H9 (cell line): Measurements from ENCODE around the gene FBXL20. TPM values are rescaled to one million over a fixed set of nuclear protein-coding genes. Genes with fewer than 3 reads are reported as not detected.

Source experiments
- DNase-seq: peaks from one replicate; pipeline ENCODE4 v3.0.0-alpha.2; 2017
- H2AFZ ChIP-seq: one replicate; pipeline ENCODE4 v1.6.1; 2013; ENCODE audit warnings: mild to moderate bottlenecking, low read length, control low read depth, moderate library complexity
- H2AK5ac ChIP-seq: 2 replicates; pipeline ENCODE4 v1.6.1; 2013; ENCODE audit warnings: low read length, control low read depth, mixed read lengths; ENCODE audit not compliant: insufficient read length
- H2BK120ac ChIP-seq: one replicate; pipeline ENCODE4 v1.6.1; 2013; ENCODE audit warnings: low read depth, mild to moderate bottlenecking, low read length, control low read depth, inconsistent platforms; ENCODE audit not compliant: poor library complexity, severe bottlenecking
- H2BK12ac ChIP-seq: 2 replicates; pipeline ENCODE4 v1.6.1; 2013; ENCODE audit warnings: low read length, control low read depth, mixed read lengths, low read depth; ENCODE audit not compliant: insufficient read length
- H2BK15ac ChIP-seq: 2 replicates; pipeline ENCODE4 v1.6.1; 2013; ENCODE audit warnings: low read depth, low read length, control low read depth
- H2BK20ac ChIP-seq: one replicate; pipeline ENCODE4 v1.6.1; 2013; ENCODE audit warnings: low read depth, mild to moderate bottlenecking, low read length, control low read depth, inconsistent platforms; ENCODE audit not compliant: poor library complexity, severe bottlenecking
- H2BK5ac ChIP-seq: 2 replicates; pipeline ENCODE4 v1.6.1; 2013; ENCODE audit warnings: low read length, control low read depth, mixed read lengths; ENCODE audit not compliant: insufficient read length
- H3K14ac ChIP-seq: 2 replicates; pipeline ENCODE4 v1.6.1; 2013; ENCODE audit warnings: low read length, control low read depth; ENCODE audit not compliant: insufficient read depth
- H3K18ac ChIP-seq: 2 replicates; pipeline ENCODE4 v1.6.1; 2013; ENCODE audit warnings: low read depth, mild to moderate bottlenecking, mixed read lengths, low read length, control low read depth; ENCODE audit not compliant: insufficient read length
- H3K23ac ChIP-seq: 2 replicates; pipeline ENCODE4 v1.6.1; 2013; ENCODE audit warnings: low read length, control low read depth, mixed read lengths, low read depth; ENCODE audit not compliant: insufficient read length
- H3K23me2 ChIP-seq: 2 replicates; pipeline ENCODE4 v1.6.1; 2013; ENCODE audit warnings: low read depth, mild to moderate bottlenecking, mixed read lengths, low read length, control low read depth; ENCODE audit not compliant: insufficient read length, poor library complexity, severe bottlenecking
- H3K27ac ChIP-seq: 2 replicates; pipeline ENCODE4 v1.5.1; 2013; ENCODE audit warnings: low read length, control low read depth, mixed read lengths, low read depth; ENCODE audit not compliant: insufficient read length
- H3K27me3 ChIP-seq: 2 replicates; pipeline ENCODE4 v1.6.1; 2013; ENCODE audit warnings: low read length, control low read depth, inconsistent platforms; ENCODE audit not compliant: insufficient read depth
- H3K4ac ChIP-seq: 2 replicates; pipeline ENCODE4 v1.6.1; 2013; ENCODE audit warnings: low read depth, mild to moderate bottlenecking, control low read depth, inconsistent platforms, low read length, moderate library complexity
- H3K4me1 ChIP-seq: 2 replicates; pipeline ENCODE4 v1.6.1; 2013; ENCODE audit warnings: low read length, control low read depth, inconsistent platforms; ENCODE audit not compliant: insufficient read depth
- H3K4me2 ChIP-seq: 2 replicates; pipeline ENCODE4 v1.6.1; 2013; ENCODE audit warnings: low read length, control low read depth, mixed read lengths; ENCODE audit not compliant: insufficient read length, insufficient read depth
- H3K56ac ChIP-seq: 2 replicates; pipeline ENCODE4 v1.6.1; 2013; ENCODE audit warnings: low read depth, mild to moderate bottlenecking, mixed read lengths, low read length, control low read depth; ENCODE audit not compliant: insufficient read length
- H3K79me1 ChIP-seq: 2 replicates; pipeline ENCODE4 v1.6.1; 2013; ENCODE audit warnings: low read depth, mild to moderate bottlenecking, moderate library complexity, low read length, control low read depth, inconsistent platforms; ENCODE audit not compliant: insufficient read depth, poor library complexity, severe bottlenecking
- H3K79me2 ChIP-seq: 2 replicates; pipeline ENCODE4 v1.6.1; 2013; ENCODE audit warnings: low read length, control low read depth, inconsistent platforms; ENCODE audit not compliant: insufficient read depth
- H3K9ac ChIP-seq: 2 replicates; pipeline ENCODE4 v1.6.1; 2013; ENCODE audit warnings: low read length, control low read depth, mixed read lengths; ENCODE audit not compliant: insufficient read length; ENCODE audit errors: extremely low read depth
- H3K9me3 ChIP-seq: one replicate; pipeline ENCODE4 v1.6.1; 2013; ENCODE audit warnings: low read depth, low read length, inconsistent platforms; ENCODE audit not compliant: control insufficient read depth
- H3T11ph ChIP-seq: one replicate; pipeline ENCODE4 v1.6.1; 2013; ENCODE audit warnings: mild to moderate bottlenecking, low read length, control low read depth, inconsistent platforms
- H4K20me1 ChIP-seq: one replicate; pipeline ENCODE4 v1.6.1; 2013; ENCODE audit not compliant: control insufficient read depth, insufficient read length, insufficient read depth
- H4K5ac ChIP-seq: 2 replicates; pipeline ENCODE4 v1.6.1; 2013; ENCODE audit warnings: low read depth, mild to moderate bottlenecking, mixed read lengths, low read length, control low read depth; ENCODE audit not compliant: insufficient read length
- H4K8ac ChIP-seq: replicated peaks from 2 replicates; pipeline ENCODE4 v1.6.1; 2013; ENCODE audit warnings: low read length, control low read depth, mixed read lengths, low read depth; ENCODE audit not compliant: insufficient read length
- H4K91ac ChIP-seq: 2 replicates; pipeline ENCODE4 v1.6.1; 2013; ENCODE audit warnings: low read depth, mild to moderate bottlenecking, moderate library complexity, mixed read lengths, low read length, control low read depth; ENCODE audit not compliant: insufficient read length
- H3K27ac Mint-ChIP-seq, 3 experiments: 2 replicates in 2 of 3; 3 replicates in 1 of 3; pipeline ENCODE4 v1.8.0; 2020 to 2021; ENCODE audit warnings: mixed read lengths in 3 of 3, mild to moderate bottlenecking in 1 of 3, moderate library complexity in 1 of 3
- H3K27me3 Mint-ChIP-seq: 2 replicates; pipeline ENCODE4 v1.8.0; 2021; ENCODE audit warnings: low read depth, mild to moderate bottlenecking, moderate library complexity, mixed read lengths
- H3K36me3 Mint-ChIP-seq, 3 experiments: 2 replicates in 2 of 3; 3 replicates in 1 of 3; pipeline ENCODE4 v1.8.0; 2020 to 2021; ENCODE audit warnings: low read depth in 3 of 3, mixed read lengths in 3 of 3; ENCODE audit not compliant: insufficient read depth in 1 of 3
- H3K4me1 Mint-ChIP-seq, 2 experiments: 2 replicates each; pipeline ENCODE4 v1.8.0; 2020; ENCODE audit warnings: mixed read lengths in 2 of 2
- H3K4me3 Mint-ChIP-seq, 2 experiments: 2 replicates in 1 of 2; 3 replicates in 1 of 2; pipeline ENCODE4 v1.8.0; 2020 to 2021; ENCODE audit warnings: mild to moderate bottlenecking in 2 of 2, mixed read lengths in 2 of 2, moderate library complexity in 1 of 2
- H3K9me3 Mint-ChIP-seq, 2 experiments: 2 replicates in 1 of 2; 3 replicates in 1 of 2; pipeline ENCODE4 v1.8.0; 2020; ENCODE audit warnings: mild to moderate bottlenecking in 2 of 2, mixed read lengths in 2 of 2, moderate library complexity in 1 of 2
- WGBS: extraction: QIAGEN DNeasy Blood & Tissue Kit; methylation state at CpG from one replicate; pipeline ENCODE4 v1.1.7; 2013; ENCODE audit warnings: missing lambda C conversion rate, low lambda C conversion rate, mixed read lengths; ENCODE audit not compliant: insufficient read length; ENCODE audit errors: extremely low coverage; 5-methylcytosine and 5-hydroxymethylcytosine counted together
- total RNA-seq: library from RNA; stranded (reverse); gene quantifications from 2 replicates; pipeline ENCODE4 v1.2.1, GENCODE V29; 2021
- TF ChIP-seq, protein P1 (sequence below): fragments of 200-600 bp; sonication (generic); conservative IDR thresholded peaks from 3 replicates; pipeline ENCODE4 v1.8.0; 2021; ENCODE audit warnings: antibody characterized with exemption, mild to moderate bottlenecking

The FBXL20 gene
- total RNA-seq, 1 experiment from 2014 or later, result 18.4 TPM

GRCh38 chr17:39283896-39284295 is 117.5 kb downstream of the FBXL20 start:
- Histone ChIP-seq H4K5ac (no peak overlapping the region), H3K79me1 (no peaks in the 10 kb centered on the region), H2AK5ac (no peak overlapping the region), H2BK120ac (no peak overlapping the region), H3K14ac (no peak overlapping the region), H3K4ac (no peak overlapping the region), H3K23me2 (no peaks in the 10 kb centered on the region), H2BK5ac (no peak overlapping the region), H3K18ac (no peak overlapping the region), H4K91ac (no peak overlapping the region), H3K79me2 (no peaks in the 10 kb centered on the region), H2BK15ac (no peak overlapping the region), H3T11ph (no peak overlapping the region), H3K9me3 (no peaks in the 10 kb centered on the region), H3K4me2 (no peak overlapping the region), H2AFZ (no peak overlapping the region), H4K20me1 (no peaks in the 10 kb centered on the region), H2BK12ac (no peak overlapping the region), H4K8ac (no peak overlapping the region), H2BK20ac (no peak overlapping the region), H3K23ac (no peak overlapping the region), H3K56ac (no peak overlapping the region), H3K27me3 (no peaks in the 10 kb centered on the region), H3K9ac (no peak overlapping the region), H3K27ac (no peak overlapping the region), H3K4me1 (no peaks in the 10 kb centered on the region; the same call in 1 of the 2 replicates)
- DNase-seq, result no peak
- peaks cover 7 to 11% of the 10 kb centered on the region in 2 experiments for H3K4me1 Mint-ChIP-seq
- no peaks in the 10 kb centered on the region for H3K9me3 Mint-ChIP-seq
- TF ChIP-seq, protein P1, sequence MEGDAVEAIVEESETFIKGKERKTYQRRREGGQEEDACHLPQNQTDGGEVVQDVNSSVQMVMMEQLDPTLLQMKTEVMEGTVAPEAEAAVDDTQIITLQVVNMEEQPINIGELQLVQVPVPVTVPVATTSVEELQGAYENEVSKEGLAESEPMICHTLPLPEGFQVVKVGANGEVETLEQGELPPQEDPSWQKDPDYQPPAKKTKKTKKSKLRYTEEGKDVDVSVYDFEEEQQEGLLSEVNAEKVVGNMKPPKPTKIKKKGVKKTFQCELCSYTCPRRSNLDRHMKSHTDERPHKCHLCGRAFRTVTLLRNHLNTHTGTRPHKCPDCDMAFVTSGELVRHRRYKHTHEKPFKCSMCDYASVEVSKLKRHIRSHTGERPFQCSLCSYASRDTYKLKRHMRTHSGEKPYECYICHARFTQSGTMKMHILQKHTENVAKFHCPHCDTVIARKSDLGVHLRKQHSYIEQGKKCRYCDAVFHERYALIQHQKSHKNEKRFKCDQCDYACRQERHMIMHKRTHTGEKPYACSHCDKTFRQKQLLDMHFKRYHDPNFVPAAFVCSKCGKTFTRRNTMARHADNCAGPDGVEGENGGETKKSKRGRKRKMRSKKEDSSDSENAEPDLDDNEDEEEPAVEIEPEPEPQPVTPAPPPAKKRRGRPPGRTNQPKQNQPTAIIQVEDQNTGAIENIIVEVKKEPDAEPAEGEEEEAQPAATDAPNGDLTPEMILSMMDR, result no peak
- no peaks in the 10 kb centered on the region for H3K27me3 Mint-ChIP-seq
- WGBS, result no CpG with 5 or more reads among the region's 1 CpG
- no peak overlapping the region for H3K4me3 Mint-ChIP-seq
- peaks cover 0 to 4% (median 0%) of the 10 kb centered on the region in 3 experiments; a peak in 1 of 7 replicates for H3K36me3 Mint-ChIP-seq
- no peak overlapping the region for H3K27ac Mint-ChIP-seq
